Skin epidermis (tissue), 12 donors: ENCODE measurements around the gene ZNF140.

Experiments used
- H3K27ac ChIP-seq, 21 experiments: fragments of 200-600 bp; sonication (generic) in 11 of 21; one replicate each; pipeline ENCODE4 v1.5.0; 2020; ENCODE audit warnings: mild to moderate bottlenecking in 3 of 21, inconsistent platforms in 2 of 21, moderate library complexity in 2 of 21
- H3K4me3 ChIP-seq, 7 experiments: fragments of 200-600 bp; sonication (generic) in 2 of 7; one replicate each; pipeline ENCODE4 v1.5.0; 2020; ENCODE audit warnings: inconsistent platforms in 2 of 7, mild to moderate bottlenecking in 2 of 7, moderate library complexity in 1 of 7

ZNF140 gene

DNA sequence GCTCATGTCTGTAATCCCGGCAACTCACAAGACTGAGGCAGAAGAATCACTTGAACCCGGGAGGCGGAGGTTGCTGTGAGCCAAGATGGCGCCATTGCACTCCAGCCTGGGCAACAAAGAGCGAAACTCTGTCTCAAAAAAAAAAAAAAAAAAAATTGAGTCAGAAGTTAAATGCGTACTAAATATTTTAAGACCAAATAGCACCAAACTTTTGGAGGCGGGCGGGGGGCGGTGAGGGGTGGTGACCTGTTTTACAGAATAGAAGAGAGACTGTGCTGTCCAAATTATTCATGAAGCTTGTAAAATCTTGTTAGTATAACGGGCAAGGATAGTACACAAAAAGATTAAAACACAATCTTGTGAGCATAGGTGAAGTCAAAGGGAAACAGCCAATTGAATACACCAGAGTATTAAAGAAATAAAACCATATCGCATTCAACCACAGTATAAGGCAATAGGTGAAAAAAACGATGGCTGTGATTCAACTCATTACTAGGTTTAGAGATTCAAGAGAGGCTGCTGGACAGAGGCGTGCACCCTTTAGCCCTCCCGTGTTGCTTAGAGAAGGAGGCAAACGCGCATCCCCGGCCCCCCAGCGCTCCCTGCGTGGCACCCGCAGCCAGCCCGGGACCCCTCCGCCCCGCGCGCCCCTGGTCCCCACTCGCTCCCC lies 48.8 kb downstream of the ZNF140 start:
- Histone ChIP-seq H3K4me3 (peak overlapping the region; percentile 61 to 93 (median 79)), H3K27ac (peak overlapping the region; percentile 52 to 99 (median 95))

DNA sequence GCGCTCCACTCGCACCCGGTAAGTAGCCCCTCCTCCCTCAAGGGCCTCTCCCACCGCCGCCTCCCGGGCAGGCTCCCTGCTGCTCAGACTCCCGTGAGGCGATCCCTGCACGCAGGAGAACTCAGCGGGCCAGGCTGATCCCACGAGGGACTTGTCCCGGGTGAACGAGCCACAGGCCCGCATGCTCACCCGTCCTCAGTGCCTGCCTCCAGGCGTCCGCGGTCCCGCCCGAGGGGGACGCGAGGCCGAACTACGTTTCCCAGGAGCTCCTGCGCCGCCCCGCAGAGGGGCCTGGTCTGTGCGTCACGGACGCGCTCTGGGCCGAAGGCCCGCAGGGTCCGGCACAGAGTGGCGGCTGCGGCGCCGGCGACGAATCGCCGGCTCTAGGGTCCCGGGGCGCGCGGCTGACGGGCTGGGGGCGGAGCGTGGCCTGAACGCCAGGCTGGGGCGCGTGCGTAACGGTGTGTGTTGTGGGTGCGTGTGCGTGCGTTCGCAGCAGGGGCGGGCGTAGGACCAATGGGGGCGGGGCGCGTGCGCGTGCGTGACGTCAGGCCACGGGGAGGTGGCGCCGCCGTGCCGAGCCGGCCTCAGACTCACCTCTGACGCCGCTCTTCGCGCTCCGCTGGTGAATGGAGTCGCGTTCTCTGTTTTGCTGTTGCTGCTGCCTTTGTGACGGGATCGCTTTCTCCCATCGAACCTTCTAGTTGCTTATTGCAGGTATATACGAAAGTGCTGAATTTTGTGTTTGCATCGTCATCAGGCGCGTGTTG lies 49.5 kb downstream of the ZNF140 start, which contains the start of the genes ZNF10 and ZNF891:
ZNF10 (plus strand) TSS at position 590 of the 770 bp plus-strand sequence. CDS start 13,866 bp downstream, outside the sequence.
ZNF891 (minus strand) TSS at position 237 of the 770 bp plus-strand sequence. CDS start 8,356 bp downstream, outside the sequence.
- peak within 1 kb of the TSS; percentile 52 to 99 (median 95) for H3K27ac ChIP-seq
- peak within 1 kb of the TSS; percentile 61 to 93 (median 79) for H3K4me3 ChIP-seq

DNA sequence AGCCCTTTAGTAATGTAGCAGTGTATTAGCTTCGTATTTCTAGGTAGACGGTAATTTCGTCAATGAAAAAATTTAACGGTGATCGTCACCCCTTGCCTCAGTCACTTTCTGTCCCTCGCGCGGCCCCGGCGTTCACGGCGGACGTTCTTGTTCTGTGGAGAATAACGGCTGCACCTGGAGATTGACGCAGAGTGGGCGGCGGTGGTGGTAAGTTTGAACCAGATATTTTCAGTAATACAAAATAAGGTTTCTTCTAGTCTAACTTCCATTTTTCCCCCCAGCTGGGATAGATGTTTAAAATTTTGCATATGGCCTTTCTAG lies 50.0 kb downstream of the ZNF140 start:
- H3K27ac ChIP-seq: peak overlapping the region in 20 of 21 experiments; percentile 81 to 99 (median 95)
- peak overlapping the region; percentile 61 to 93 (median 79) for H3K4me3 ChIP-seq

DNA sequence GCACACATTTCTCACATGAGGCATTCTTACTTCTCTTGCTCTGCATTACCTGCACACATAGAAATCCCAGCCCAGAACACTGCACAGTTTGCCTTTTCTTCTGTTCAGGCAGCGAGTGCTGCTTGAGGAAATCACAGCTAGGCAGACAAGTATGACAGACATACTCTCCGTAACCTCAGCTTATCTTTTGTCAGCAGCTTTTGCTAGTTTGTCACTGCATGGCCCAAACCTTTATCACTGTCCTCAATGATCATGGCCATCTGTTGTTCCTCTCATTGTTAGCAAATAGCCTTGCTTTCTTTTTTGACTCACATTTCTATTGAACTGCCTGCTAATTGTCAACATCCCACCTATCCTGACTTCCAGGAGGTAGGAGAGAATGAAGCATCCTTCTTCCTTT lies 55.0 kb downstream of the ZNF140 start:
- H3K4me3 ChIP-seq: no peak overlapping the region
- H3K27ac ChIP-seq: no peak overlapping the region

- no peak overlapping the region for H3K27ac ChIP-seq
- no peak overlapping the region for H3K4me3 ChIP-seq
These were observed 65.3 kb downstream of the ZNF140 start for GRCh38 chr12:133145981-133146380.

GRCh38 chr12:133156125-133156690 lies 75.5 kb downstream of the ZNF140 start:
- Histone ChIP-seq H3K27ac (no peak overlapping the region), H3K4me3 (no peak overlapping the region)
